ENCODE measurements around the gene HEPN1. TPM values are rescaled to one million over a fixed set of nuclear protein-coding genes. Genes with fewer than 3 reads are reported as not detected.

Gene HEPN1
- total and polyA plus RNA-seq, 2 of the 4 experiments (the other 2 are of a cell fraction): not detected

GRCh38 chr11:124886978-124887666 lies 31.9 kb upstream of the HEPN1 start:
- H2BK5ac ChIP-seq (ENCODE audit: low read depth, low read length, poor library complexity, severe bottlenecking): no peak overlapping the region
- ATAC-seq (ENCODE audit: low read depth) (no peak), DNase-seq (no peak)
- WGBS, 2 experiments (ENCODE audit: extremely low coverage in 2 of 2, insufficient read length in 1 of 2): no CpG with 5 or more reads among the region's 12 CpGs
- H3K9me1 ChIP-seq (ENCODE audit: insufficient read depth, low read length): peaks cover 2% of the 10 kb centered on the region; the same call in 1 of the 2 replicates
- no peaks in the 10 kb centered on the region for H3K36me3 ChIP-seq (ENCODE audit: control insufficient read depth, insufficient read depth, low read length)
- BruUV-seq (replicated peaks): no TSS peak
- H4K5ac ChIP-seq (ENCODE audit: low read depth, low read length): no peak overlapping the region
- H4K8ac ChIP-seq (ENCODE audit: low read depth in 2 of 2, low read length in 2 of 2): no peak overlapping the region
- H2BK20ac ChIP-seq (ENCODE audit: low read depth, low read length): no peak overlapping the region
- H3K4me1 ChIP-seq (ENCODE audit: control insufficient read depth, insufficient read depth, low read length): no peaks in the 10 kb centered on the region; the same call in 1 of the 2 replicates
- H4K20me1 ChIP-seq (ENCODE audit: insufficient read depth, low read length): no peaks in the 10 kb centered on the region
- POLR2A ChIA-PET (ENCODE audit: unreplicated experiment): no interaction called here
- no peak for TF ChIP-seq NFE2L2 (IDR thresholded peaks at IDR 0.05; ENCODE audit: low read depth, low read length)
- no peak for TF ChIP-seq RFX5 (IDR thresholded peaks at IDR 0.05; ENCODE audit: low read depth, low read length)
- TF ChIP-seq RAD21 (IDR thresholded peaks at IDR 0.05; ENCODE audit: low read length): no peak
- no peak for TF ChIP-seq CTCF (conservative IDR thresholded peaks at IDR 0.05; ENCODE audit: low read depth, low read length)
- TF ChIP-seq RCOR1 (IDR thresholded peaks at IDR 0.05; ENCODE audit: insufficient replicate concordance, low read length): no peak
- TF ChIP-seq CEBPB (IDR thresholded peaks at IDR 0.05; ENCODE audit: low read depth, low read length): no peak
- no peak for TF ChIP-seq ELK1 (IDR thresholded peaks at IDR 0.05; ENCODE audit: borderline replicate concordance, low read depth, low read length)
- TF ChIP-seq, protein P1, sequence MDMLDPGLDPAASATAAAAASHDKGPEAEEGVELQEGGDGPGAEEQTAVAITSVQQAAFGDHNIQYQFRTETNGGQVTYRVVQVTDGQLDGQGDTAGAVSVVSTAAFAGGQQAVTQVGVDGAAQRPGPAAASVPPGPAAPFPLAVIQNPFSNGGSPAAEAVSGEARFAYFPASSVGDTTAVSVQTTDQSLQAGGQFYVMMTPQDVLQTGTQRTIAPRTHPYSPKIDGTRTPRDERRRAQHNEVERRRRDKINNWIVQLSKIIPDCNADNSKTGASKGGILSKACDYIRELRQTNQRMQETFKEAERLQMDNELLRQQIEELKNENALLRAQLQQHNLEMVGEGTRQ (IDR thresholded peaks at IDR 0.05; ENCODE audit: low read depth, low read length): no peak
- no peak for TF ChIP-seq FOS (IDR thresholded peaks at IDR 0.05; ENCODE audit: low read depth, low read length)
- TF ChIP-seq CHD1 (IDR thresholded peaks at IDR 0.05; ENCODE audit: low read depth, low read length): no peak
- TF ChIP-seq BHLHE40 (IDR thresholded peaks at IDR 0.05; ENCODE audit: low read depth, low read length): no peak
- dilution Hi-C loops (cut with HindIII; ENCODE audit: low sequenced_read_pairs, unreplicated experiment) (no loop called here), intact Hi-C loops (cut with micrococcal nuclease) (no loop called here), in situ Hi-C loops (cut with MboI; ENCODE audit: low sequenced_read_pairs) (no loop called here)
- no peak overlapping the region for H3K4me2 ChIP-seq (ENCODE audit: low read depth, low read length)
- H3K27ac ChIP-seq (ENCODE audit: insufficient read depth, low read length): no peak overlapping the region
- H2AFZ ChIP-seq (replicated peaks; ENCODE audit: low read length, poor library complexity): no peak overlapping the region
- no peak overlapping the region for H3K23ac ChIP-seq (ENCODE audit: low read depth, low read length)
- H3K9me3 ChIP-seq (ENCODE audit: control insufficient read depth, insufficient read depth, low read length): no peaks in the 10 kb centered on the region
- H3K4ac ChIP-seq (ENCODE audit: low read depth, low read length): no peak overlapping the region
- H3K27me3 ChIP-seq (ENCODE audit: control insufficient read depth, insufficient read depth, low read length): no peaks in the 10 kb centered on the region
- CTCF ChIA-PET: interaction anchor here (1.0 kb wide), 1 partner anchor 11 kb away, joined by 3 read pairs; no protein-coding TSS in a partner anchor
- no peak overlapping the region for H3K14ac ChIP-seq (replicated peaks; ENCODE audit: low read depth, low read length)
- H3K4me3 ChIP-seq (ENCODE audit: insufficient read depth, low read depth, low read length): no peak overlapping the region
- no peak overlapping the region for H2AK5ac ChIP-seq (ENCODE audit: low read depth, low read length)
- no peak overlapping the region for H4K91ac ChIP-seq (ENCODE audit: insufficient read depth, low read depth, low read length)
- no peaks in the 10 kb centered on the region for H3K79me1 ChIP-seq (ENCODE audit: low read depth in 1 of 2, low read length in 2 of 2)
- H2AK9ac ChIP-seq (replicated peaks; ENCODE audit: low read depth, low read length, poor library complexity): no peak overlapping the region
- no peak overlapping the region for H2BK15ac ChIP-seq (ENCODE audit: low read depth, low read length)
- H3K56ac ChIP-seq (ENCODE audit: extremely low read depth, insufficient read depth, low read length): no peak overlapping the region
- no peak overlapping the region for H3K18ac ChIP-seq (ENCODE audit: low read depth, low read length)
- H2BK120ac ChIP-seq (ENCODE audit: low read depth, low read length): no peak overlapping the region
- H3K9ac ChIP-seq (ENCODE audit: low read depth, low read length): no peak overlapping the region

Data from IMR-90 (cell line).